Activated CD4-positive, alpha-beta T cell treated with anti-CD3 and anti-CD28 coated beads for 36 hours (primary cell): ENCODE measurements around the gene COQ8B. TPM values are rescaled to one million over a fixed set of nuclear protein-coding genes. Genes with fewer than 3 reads are reported as not detected.
"Not testable (repeated sequence)": the region's sequence is repeated elsewhere in the genome, so short reads cannot be mapped to it uniquely, and the experiment has no call there.

Source experiments
- ATAC-seq: fragments of 200-7000 bp; cut with Tn5 transposase; one replicate; pipeline ENCODE4 v1.10.0; 2021; ENCODE audit warnings: mild to moderate bottlenecking, moderate library complexity
- CTCF ChIA-PET: fragments of 350-600 bp; sonication (Branson Sonifier 250); formaldehyde crosslinking; loops from one replicate; lab custom pipeline; 2021; ENCODE audit warnings: antibody characterized with exemption; lab: Charles Lee
- POLR2A ChIA-PET: fragments of 350-600 bp; sonication (Branson Sonifier 250); formaldehyde crosslinking; loops from one replicate; lab custom pipeline; 2021; ENCODE audit warnings: antibody characterized with exemption, inconsistent platforms; lab: Charles Lee
- DNase-seq: peaks from one replicate; pipeline ENCODE4 v3.0.0-alpha.2; 2020
- H3K27ac Mint-ChIP-seq: one replicate; pipeline ENCODE4 v1.8.0; 2021; ENCODE audit warnings: mixed read lengths
- H3K27me3 Mint-ChIP-seq: one replicate; pipeline ENCODE4 v1.8.0; 2021; ENCODE audit warnings: mixed read lengths
- H3K36me3 Mint-ChIP-seq: one replicate; pipeline ENCODE4 v1.8.0; 2021; ENCODE audit warnings: low read depth, mixed read lengths
- H3K4me1 Mint-ChIP-seq: one replicate; pipeline ENCODE4 v1.8.0; 2021; ENCODE audit warnings: mixed read lengths
- H3K4me3 Mint-ChIP-seq: one replicate; pipeline ENCODE4 v1.8.0; 2021; ENCODE audit warnings: mild to moderate bottlenecking, moderate library complexity, mixed read lengths
- H3K9me3 Mint-ChIP-seq: one replicate; pipeline ENCODE4 v1.8.0; 2021; ENCODE audit warnings: low read depth, mixed read lengths
- intact Hi-C, 2 experiments: fragments of 100-400 bp; cut with DNase I in 1 of 2; cut with micrococcal nuclease in 1 of 2; formaldehyde crosslinking; loops; one replicate each; pipeline versions ENCODE4 v1.14.2 to v1.15.1; 2022 to 2024; cut with DNase I, micrococcal nuclease
- total RNA-seq, 2 experiments: library from RNA; stranded (reverse); gene quantifications; one replicate each; pipeline ENCODE4 v1.2.3, GENCODE V29; 2021

COQ8B gene
- total RNA-seq, 2 experiments from 2014 or later, result 21.2 to 29.9 TPM

DNA sequence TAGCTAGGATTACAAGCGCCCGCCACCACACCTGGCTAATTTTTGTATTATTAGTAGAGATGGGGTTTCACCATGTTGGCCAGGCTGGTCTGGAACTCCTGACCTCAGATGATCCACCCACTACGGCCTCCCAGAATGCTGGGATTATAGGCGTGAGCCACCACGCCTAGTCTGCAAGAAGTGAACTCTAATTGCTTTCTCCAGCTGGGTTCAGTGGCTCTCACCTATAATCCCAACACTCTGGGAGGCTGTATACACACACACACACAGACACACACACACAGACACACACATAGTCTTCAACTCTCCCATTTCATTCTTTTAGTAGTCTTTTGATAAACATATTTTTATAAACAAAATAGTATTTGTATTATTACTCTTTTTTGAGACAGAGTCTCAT lies 13.4 kb upstream of the COQ8B start:
- H3K27ac Mint-ChIP-seq, H3K9me3 Mint-ChIP-seq, DNase-seq, H3K27me3 Mint-ChIP-seq, H3K4me1 Mint-ChIP-seq, intact Hi-C loops, ATAC-seq, H3K4me3 Mint-ChIP-seq: not testable (repeated sequence)
- ChIA-PET CTCF (interaction anchor here (1.0 kb wide), 1 partner anchor 67 kb away, joined by 3 read pairs; no protein-coding TSS in a partner anchor), POLR2A (interaction anchor here (0.7 kb wide), 1 partner anchor 27 kb away, joined by 3 read pairs; no protein-coding TSS in a partner anchor)
- peaks cover 31% of the 10 kb centered on the region for H3K36me3 Mint-ChIP-seq

DNA sequence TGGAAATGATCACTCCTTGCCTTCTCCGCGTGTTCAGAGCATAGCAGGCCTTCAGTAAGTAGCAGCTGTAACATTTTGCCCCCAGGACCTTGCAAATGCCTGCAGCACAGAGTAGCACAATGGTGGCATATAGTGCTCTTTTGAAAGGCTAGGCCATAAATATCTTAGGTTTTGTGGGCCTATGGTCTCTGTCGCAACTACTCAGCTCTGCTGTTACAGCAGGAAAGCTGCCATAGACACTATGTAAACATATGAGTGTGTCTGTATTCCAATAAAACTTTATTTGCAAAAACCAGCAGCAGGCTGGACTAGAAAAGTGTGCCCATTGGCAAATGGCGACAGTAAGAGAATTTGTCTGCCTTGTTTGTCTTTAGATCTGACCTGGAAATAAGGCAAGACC lies 9.6 kb upstream of the COQ8B start:
- no peak overlapping the region for H3K4me3 Mint-ChIP-seq
- H3K27ac Mint-ChIP-seq, result no peak overlapping the region
- peaks cover 38% of the 10 kb centered on the region for H3K36me3 Mint-ChIP-seq
- intact Hi-C loops, result no loop called here
- DNase-seq (no peak), ATAC-seq (no peak)
- no peaks in the 10 kb centered on the region for H3K27me3 Mint-ChIP-seq
- no peaks in the 10 kb centered on the region for H3K9me3 Mint-ChIP-seq
- ChIA-PET CTCF (no interaction called here), POLR2A (no interaction called here)
- H3K4me1 Mint-ChIP-seq, result peaks cover 25% of the 10 kb centered on the region

DNA sequence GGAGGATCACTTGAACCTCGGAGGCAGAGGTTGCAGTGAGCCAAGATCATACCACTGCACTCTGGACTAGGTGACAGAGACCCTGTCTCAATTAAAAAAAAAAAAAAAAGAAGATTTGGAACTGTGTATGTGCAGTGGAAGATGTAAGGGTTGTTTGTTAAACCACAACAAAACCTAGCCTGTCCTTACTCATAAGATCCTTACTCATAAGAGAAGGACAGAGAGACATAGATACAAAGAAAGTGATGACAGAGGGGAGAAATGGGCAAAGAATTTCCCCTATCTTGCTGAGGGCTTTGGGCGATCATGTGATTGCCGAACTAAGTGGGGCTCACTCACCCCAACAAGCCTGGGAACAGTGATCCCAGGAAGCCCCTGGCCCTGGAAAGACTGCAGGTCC lies 8.2 kb upstream of the COQ8B start:
- Mint-ChIP-seq H3K9me3 (no peaks in the 10 kb centered on the region), H3K27ac (peak overlapping the region; percentile 78), H3K36me3 (peaks cover 38% of the 10 kb centered on the region), H3K4me3 (no peak overlapping the region), H3K4me1 (peaks cover 38% of the 10 kb centered on the region), H3K27me3 (no peaks in the 10 kb centered on the region)
- ChIA-PET CTCF (interaction anchor here (0.6 to 1.3 kb wide), 2 partner anchors 95 to 1508 kb away, joined by 3 to 5 read pairs; no protein-coding TSS in a partner anchor), POLR2A (interaction anchor here (0.5 kb wide), 1 partner anchor 45 kb away, joined by 3 read pairs; no protein-coding TSS in a partner anchor)
- DNase-seq (peak; percentile 29), ATAC-seq (peak; percentile 93)
- intact Hi-C loops, result loop anchor here in 1 of 2 experiments (2.0 kb wide), 1 partner anchor 26 kb away; the partner anchor contains the start of genes ACTMAP and SNRPA

DNA sequence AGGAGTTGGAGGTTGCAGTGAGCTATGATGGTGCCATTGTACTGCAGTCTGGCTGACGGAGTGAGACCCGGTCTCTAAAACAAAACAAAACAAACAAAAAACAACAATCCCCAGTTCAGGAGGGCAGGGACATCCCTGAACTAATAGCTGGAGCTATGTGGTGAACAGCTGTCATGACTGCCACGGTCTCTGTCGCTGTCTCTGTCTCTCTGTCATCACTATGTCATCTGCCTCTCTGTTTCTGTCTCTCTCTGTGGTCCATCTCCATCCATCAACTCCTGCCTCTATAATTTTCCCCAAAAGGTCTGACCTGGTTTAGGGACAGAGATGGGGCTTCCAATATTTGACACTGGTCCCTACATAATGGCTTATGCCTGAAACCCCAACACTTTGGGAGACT lies 7.6 kb upstream of the COQ8B start:
- H3K9me3 Mint-ChIP-seq, result no peaks in the 10 kb centered on the region
- H3K27ac Mint-ChIP-seq, result peak overlapping the region; percentile 70
- ChIA-PET CTCF (interaction anchor here (1.3 kb wide), 1 partner anchor 96 kb away, joined by 5 read pairs; no protein-coding TSS in a partner anchor), POLR2A (interaction anchor here (0.5 kb wide), 1 partner anchor 46 kb away, joined by 3 read pairs; no protein-coding TSS in a partner anchor)
- peaks cover 43% of the 10 kb centered on the region for H3K4me1 Mint-ChIP-seq
- ATAC-seq, result peak; percentile 73
- H3K4me3 Mint-ChIP-seq, result no peak overlapping the region
- H3K36me3 Mint-ChIP-seq, result peaks cover 38% of the 10 kb centered on the region
- no peaks in the 10 kb centered on the region for H3K27me3 Mint-ChIP-seq
- intact Hi-C loops, result loop anchor here in 1 of 2 experiments (2.0 kb wide), 1 partner anchor 26 kb away; the partner anchor contains the start of genes ACTMAP and SNRPA
- peak; percentile 23 for DNase-seq

DNA sequence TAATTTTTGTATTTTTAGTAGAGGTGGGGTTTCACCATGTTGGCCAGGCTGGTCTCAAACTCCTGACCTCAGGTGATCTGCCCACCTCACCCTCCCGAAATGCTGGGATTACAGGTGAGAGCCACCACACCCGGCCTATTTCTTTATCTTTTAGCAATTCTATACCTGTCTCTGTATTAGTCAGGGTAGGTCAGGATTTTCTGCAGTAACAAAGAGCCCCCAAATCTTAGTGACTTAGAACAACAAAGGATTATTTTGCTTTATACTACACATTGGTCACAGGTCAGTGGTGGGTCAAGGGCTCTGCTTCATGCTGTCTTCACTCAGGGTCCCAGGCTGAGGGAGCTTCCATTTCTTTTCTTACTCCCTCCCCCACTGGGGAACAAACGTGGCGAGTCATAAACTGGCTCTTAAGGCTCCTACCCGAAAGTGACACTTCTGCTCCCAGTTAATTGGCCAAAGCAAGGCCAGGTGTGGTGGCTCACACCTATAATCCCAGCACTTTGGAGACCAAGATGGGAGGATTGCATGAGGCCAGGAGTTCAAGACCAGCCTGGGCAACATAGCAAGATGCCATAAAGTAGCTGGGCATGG lies 7.1 kb upstream of the COQ8B start:
- Mint-ChIP-seq H3K27ac (no peak overlapping the region), H3K9me3 (no peaks in the 10 kb centered on the region), H3K27me3 (no peaks in the 10 kb centered on the region), H3K36me3 (peaks cover 38% of the 10 kb centered on the region), H3K4me1 (peaks cover 45% of the 10 kb centered on the region), H3K4me3 (no peak overlapping the region)
- intact Hi-C loops, result loop anchor here in 1 of 2 experiments (2.0 kb wide), 1 partner anchor 27 kb away; the partner anchor contains the start of genes ACTMAP and SNRPA
- DNase-seq, result no peak
- ATAC-seq, result no peak
- CTCF ChIA-PET, result interaction anchor here (1.3 kb wide), 1 partner anchor 96 kb away, joined by 5 read pairs; no protein-coding TSS in a partner anchor
- POLR2A ChIA-PET, result no interaction called here

DNA sequence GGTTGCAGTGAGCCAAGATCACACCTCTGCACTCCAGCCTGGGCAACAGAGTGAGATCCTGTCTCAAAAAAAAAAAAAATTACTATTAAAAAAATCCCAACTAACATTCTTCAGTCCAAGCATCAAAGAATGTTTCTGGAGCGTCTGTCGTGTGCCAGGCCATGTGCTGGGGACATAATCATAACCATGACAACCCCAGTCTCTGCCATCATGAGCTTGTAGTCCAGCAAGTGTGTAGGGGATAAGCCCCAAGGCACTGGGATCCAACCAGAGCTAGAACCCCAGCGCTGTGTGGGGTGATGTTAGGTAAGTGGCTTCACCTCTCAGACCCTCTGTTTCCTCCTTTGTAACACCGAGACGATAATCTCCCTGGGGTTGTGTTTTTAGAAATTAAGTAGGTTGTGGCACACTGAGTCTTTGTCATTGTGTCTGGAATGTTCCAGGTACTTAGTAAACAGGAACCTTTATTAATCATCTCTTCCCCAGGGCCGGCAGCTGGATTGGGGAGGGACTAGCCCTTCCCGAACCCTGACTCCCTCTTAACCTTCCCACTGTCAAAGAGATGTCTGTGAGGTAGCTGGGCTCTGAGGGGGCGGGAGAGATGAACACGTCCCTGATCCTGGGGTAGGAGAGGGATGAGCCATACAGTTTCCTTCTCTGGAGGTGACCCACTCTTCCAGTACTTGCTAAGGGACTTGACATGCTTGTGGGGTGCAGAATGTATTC lies 5.4 kb upstream of the COQ8B start:
- CTCF ChIA-PET, result interaction anchor here (0.6 to 1.3 kb wide), 6 partner anchors 11 to 87 kb away, joined by 3 to 4 read pairs (median 3); no protein-coding TSS in a partner anchor
- ATAC-seq, result no peak
- no peak overlapping the region for H3K27ac Mint-ChIP-seq
- no peaks in the 10 kb centered on the region for H3K9me3 Mint-ChIP-seq
- POLR2A ChIA-PET, result interaction anchor here (0.6 to 1.0 kb wide), 3 partner anchors 30 to 585 kb away, joined by 4 to 7 read pairs (median 5); no protein-coding TSS in a partner anchor
- no peak overlapping the region for H3K4me3 Mint-ChIP-seq
- intact Hi-C loops, result no loop called here
- DNase-seq, result no peak
- H3K36me3 Mint-ChIP-seq, result peaks cover 34% of the 10 kb centered on the region
- peaks cover 54% of the 10 kb centered on the region for H3K4me1 Mint-ChIP-seq
- H3K27me3 Mint-ChIP-seq, result no peaks in the 10 kb centered on the region

DNA sequence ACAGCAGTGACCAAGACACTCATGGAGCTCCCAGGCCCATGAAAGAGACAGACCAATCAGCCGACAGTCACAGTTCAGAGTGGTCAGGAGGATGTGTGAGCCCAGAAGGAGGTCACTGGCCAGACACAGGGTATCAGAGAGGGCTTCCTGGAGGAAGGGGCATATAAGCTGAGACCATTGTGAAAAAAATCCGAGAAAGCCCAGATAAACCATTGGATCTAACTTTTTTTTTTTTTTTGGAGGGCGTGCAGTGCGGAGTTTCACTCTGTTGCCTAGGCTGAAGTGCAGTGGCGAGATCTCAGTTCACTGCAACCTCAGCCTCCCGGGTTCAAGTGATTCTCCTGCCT lies 4.4 kb upstream of the COQ8B start:
- no peaks in the 10 kb centered on the region for H3K9me3 Mint-ChIP-seq
- ATAC-seq (no peak), DNase-seq (no peak)
- H3K36me3 Mint-ChIP-seq, result peaks cover 27% of the 10 kb centered on the region
- ChIA-PET CTCF (interaction anchor here (0.6 to 1.1 kb wide), 3 partner anchors 12 to 542 kb away, joined by 3 to 6 read pairs (median 3); no protein-coding TSS in a partner anchor), POLR2A (interaction anchor here (0.7 kb wide), 1 partner anchor 40 kb away, joined by 5 read pairs; no protein-coding TSS in a partner anchor)
- H3K27ac Mint-ChIP-seq, result no peak overlapping the region
- intact Hi-C loops, result no loop called here
- H3K4me3 Mint-ChIP-seq, result peak overlapping the region; percentile 15
- peaks cover 58% of the 10 kb centered on the region for H3K4me1 Mint-ChIP-seq
- no peaks in the 10 kb centered on the region for H3K27me3 Mint-ChIP-seq

DNA sequence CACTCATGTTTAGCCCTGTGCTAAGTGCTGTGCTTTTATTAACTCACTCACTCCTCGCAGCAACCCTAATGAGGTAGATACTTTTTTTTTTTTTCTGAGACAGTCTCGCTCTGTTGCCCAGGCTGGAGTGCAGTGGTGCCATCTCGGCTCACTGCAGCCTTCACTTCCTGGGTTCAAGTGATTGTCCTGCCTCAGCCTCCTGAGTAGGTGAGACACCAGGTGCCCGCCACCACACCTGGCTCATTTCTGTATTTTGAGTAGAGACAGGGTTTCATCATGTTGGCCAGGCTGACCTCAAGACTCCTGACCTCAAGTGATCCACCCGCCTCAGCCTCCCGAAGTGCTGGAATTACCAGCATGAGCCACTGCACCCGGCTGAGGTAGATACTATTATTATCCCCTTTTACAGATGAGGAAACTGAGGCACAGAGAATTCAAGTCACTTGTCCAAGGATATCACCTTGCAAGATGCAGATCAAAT lies 2.8 kb upstream of the COQ8B start:
- CTCF ChIA-PET, result no interaction called here
- intact Hi-C loops, result loop anchor here in 1 of 2 experiments (5.0 to 10.0 kb wide), 5 partner anchors 255 to 1327 kb away; partner anchors contain the start of genes BLVRB, MED29, PAF1 and SERTAD1
- Mint-ChIP-seq H3K36me3 (peaks cover 22% of the 10 kb centered on the region), H3K4me1 (peaks cover 62% of the 10 kb centered on the region), H3K27ac (no peak overlapping the region), H3K4me3 (peak overlapping the region; percentile 93), H3K27me3 (no peaks in the 10 kb centered on the region), H3K9me3 (no peaks in the 10 kb centered on the region)
- DNase-seq (peak; percentile 17), ATAC-seq (no peak)
- POLR2A ChIA-PET, result no interaction called here

DNA sequence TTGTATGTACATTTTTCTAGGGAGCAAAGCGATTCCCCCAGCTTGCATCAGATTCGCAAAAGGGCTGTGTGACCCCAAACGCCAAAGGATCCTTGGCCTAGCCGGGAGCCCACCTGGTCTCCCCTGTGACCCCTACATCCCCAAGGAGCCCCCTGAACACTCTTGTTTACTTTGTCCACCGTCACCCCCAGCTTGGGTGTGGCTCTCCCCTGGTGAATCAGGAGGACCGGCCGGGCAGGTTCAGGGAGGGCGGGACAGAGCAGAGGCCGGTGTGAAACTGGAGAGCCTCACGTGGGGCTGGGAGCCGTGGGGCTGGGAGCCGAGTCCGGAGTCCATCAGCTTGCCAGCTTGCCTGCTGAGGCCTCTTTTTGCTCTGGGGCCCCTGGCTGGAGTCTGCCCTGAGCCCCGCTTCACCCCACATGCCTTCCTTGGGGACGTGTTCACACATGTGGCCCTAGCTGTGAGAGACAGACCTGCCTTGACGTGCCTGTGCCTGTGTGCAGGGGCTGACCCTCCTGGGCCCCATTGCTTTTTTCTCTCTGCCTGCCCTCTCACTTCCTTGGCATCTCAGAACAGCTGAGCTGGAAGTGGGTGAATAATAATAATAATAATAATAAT lies 2.2 kb upstream of the COQ8B start:
- DNase-seq (peak; percentile 37), ATAC-seq (no peak)
- Mint-ChIP-seq H3K27me3 (no peaks in the 10 kb centered on the region), H3K4me3 (peak overlapping the region; percentile 93), H3K36me3 (peaks cover 23% of the 10 kb centered on the region), H3K4me1 (peaks cover 61% of the 10 kb centered on the region), H3K9me3 (no peaks in the 10 kb centered on the region), H3K27ac (peak overlapping the region; percentile 37)
- POLR2A ChIA-PET, result no interaction called here
- CTCF ChIA-PET, result no interaction called here
- intact Hi-C loops, result loop anchor here in 1 of 2 experiments (5.0 to 10.0 kb wide), 5 partner anchors 254 to 1327 kb away; partner anchors contain the start of genes BLVRB, MED29, PAF1 and SERTAD1

DNA sequence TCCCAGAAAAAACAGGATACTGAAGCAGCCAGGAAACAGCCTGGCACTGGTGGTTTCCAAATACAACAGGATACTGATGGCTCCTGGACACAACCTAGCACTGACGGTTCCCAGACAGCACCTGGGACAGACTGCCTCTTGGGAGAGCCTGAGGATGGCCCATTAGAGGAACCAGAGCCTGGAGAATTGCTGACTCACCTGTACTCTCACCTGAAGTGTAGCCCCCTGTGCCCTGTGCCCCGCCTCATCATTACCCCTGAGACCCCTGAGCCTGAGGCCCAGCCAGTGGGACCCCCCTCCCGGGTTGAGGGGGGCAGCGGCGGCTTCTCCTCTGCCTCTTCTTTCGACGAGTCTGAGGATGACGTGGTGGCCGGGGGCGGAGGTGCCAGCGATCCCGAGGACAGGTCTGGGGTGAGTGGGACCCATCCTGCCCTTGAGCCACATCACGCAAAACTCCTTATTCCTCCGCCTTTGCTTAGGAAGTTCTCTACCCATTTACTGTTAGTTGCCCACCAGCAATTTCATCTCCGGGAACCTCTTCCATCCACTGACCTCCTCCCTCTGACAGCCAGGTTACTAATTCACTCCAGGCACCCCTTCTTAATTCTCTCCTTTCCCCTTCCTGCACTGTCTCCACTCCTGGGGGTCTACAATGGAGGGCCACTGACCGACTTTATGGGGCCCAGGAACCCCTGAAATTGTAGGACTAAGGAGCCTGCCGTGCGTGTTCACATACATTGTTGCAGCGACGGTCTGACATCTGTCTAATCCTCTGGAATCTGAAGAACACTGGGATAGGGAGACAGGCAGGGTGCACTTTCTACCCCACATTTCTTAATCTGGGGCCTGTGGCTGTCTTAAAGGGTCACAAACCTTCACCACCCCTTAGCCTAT lies 1.4 kb upstream of the COQ8B start:
- Mint-ChIP-seq H3K36me3 (peaks cover 19% of the 10 kb centered on the region), H3K27ac (peak overlapping the region; percentile 47), H3K9me3 (no peaks in the 10 kb centered on the region), H3K4me1 (peaks cover 59% of the 10 kb centered on the region), H3K4me3 (peak overlapping the region; percentile 93), H3K27me3 (no peaks in the 10 kb centered on the region)
- DNase-seq, result no peak
- ChIA-PET POLR2A (no interaction called here), CTCF (interaction anchor here (0.6 kb wide), 1 partner anchor 76 kb away, joined by 3 read pairs; no protein-coding TSS in a partner anchor)
- ATAC-seq, result no peak
- intact Hi-C loops, result loop anchor here (2.0 to 10.0 kb wide), 10 partner anchors 55 to 1326 kb away; partner anchors contain the start of genes BLVRB (in 1 of the 2), EGLN2 (in 1 of the 2), MAP3K10 (in 1 of the 2) and MED29 (in 1 of the 2)
